ENCODE measurements around the gene DCST1. TPM values are rescaled to one million over a fixed set of nuclear protein-coding genes. Genes with fewer than 3 reads are reported as not detected.
A peak's percentile ranks its signal among the peaks of the same experiment; 100 is the strongest.

DCST1 gene
- total and polyA plus RNA-seq, 8 donors = 0.57 to 0.87 (median 0.79) TPM; not detected in 2

- Histone ChIP-seq H3K4me3 (no peak overlapping the region), H3K36me3 (no peaks in the 10 kb centered on the region), H3K27me3 (no peaks in the 10 kb centered on the region), H3K4me1 (peaks cover 11 to 21% of the 10 kb centered on the region in 2 donors), H3K27ac (no peak overlapping the region), H3K9me3 (no peaks in the 10 kb centered on the region)
- no peak for TF ChIP-seq CTCF (IDR thresholded peaks at IDR 0.05)
- intact Hi-C loops (cut with DNase I) = loop anchor here in 1 of 2 donors (2.0 kb wide), 1 partner anchor 76 kb away; no protein-coding TSS in a partner anchor
- ATAC-seq (no peak), DNase-seq (peak in 1 of 4 donors; percentile 39)
Measured at GRCh38 chr1:155092641-155093040, 59.0 kb downstream of the DCST1 start.

- Histone ChIP-seq H3K27me3 (no peaks in the 10 kb centered on the region), H3K4me3 (no peak overlapping the region), H3K4me1 (peaks cover 11 to 21% of the 10 kb centered on the region in 2 donors), H3K9me3 (no peaks in the 10 kb centered on the region), H3K27ac (peak overlapping the region in 1 of 2 donors; percentile 49), H3K36me3 (no peaks in the 10 kb centered on the region)
- DNase-seq (peak in 2 of 4 donors; percentile 42 to 72), ATAC-seq (peak; percentile 77)
- intact Hi-C loops (cut with DNase I) = loop anchor here in 1 of 2 donors (2.0 kb wide), 1 partner anchor 75 kb away; no protein-coding TSS in a partner anchor
- TF ChIP-seq CTCF (IDR thresholded peaks at IDR 0.05) = no peak
Measured at GRCh38 chr1:155093911-155094621, 60.4 kb downstream of the DCST1 start.

GRCh38 chr1:155094622-155094948 lies 61.0 kb downstream of the DCST1 start:
- intact Hi-C loops (cut with DNase I) = no loop called here

GRCh38 chr1:155099331-155099730 lies 65.7 kb downstream of the DCST1 start:
- no peaks in the 10 kb centered on the region for H3K27me3 ChIP-seq
- no peak overlapping the region for H3K4me3 ChIP-seq
- DNase-seq (no peak), ATAC-seq (no peak)
- H3K36me3 ChIP-seq = no peaks in the 10 kb centered on the region
- H3K4me1 ChIP-seq = peaks cover 3 to 28% of the 10 kb centered on the region in 2 donors
- no peaks in the 10 kb centered on the region for H3K9me3 ChIP-seq
- TF ChIP-seq CTCF (IDR thresholded peaks at IDR 0.05) = no peak
- intact Hi-C loops (cut with DNase I) = no loop called here
- no peak overlapping the region for H3K27ac ChIP-seq

More at GRCh38 chr1:155094622-155094948, 61.0 kb downstream of the DCST1 start:
- Histone ChIP-seq H3K36me3 (no peaks in the 10 kb centered on the region), H3K4me3 (no peak overlapping the region), H3K9me3 (no peaks in the 10 kb centered on the region), H3K27me3 (no peaks in the 10 kb centered on the region), H3K27ac (no peak overlapping the region), H3K4me1 (peaks cover 11 to 21% of the 10 kb centered on the region in 2 donors)
- no peak for DNase-seq
- ATAC-seq = peak; percentile 4
- no peak for TF ChIP-seq CTCF (IDR thresholded peaks at IDR 0.05)

Other genes starting within 250 kb of the DCST1 start
- 1 to 10 TPM; 1.9 to 2.2 TPM for gene KCNN3, start 163.5 kb upstream of the DCST1 start, total RNA-seq
- gene KCNN3, start 163.5 kb upstream of the DCST1 start, polyA plus RNA-seq (ENCODE audit: insufficient read length in 6 of 6) = 1 to 10 TPM; 2.0 to 3.1 (median 2.3) TPM
- gene PMVK, start 97.1 kb upstream of the DCST1 start, total RNA-seq = 10 to 100 TPM; 39.6 to 44.3 TPM
- 10 to 100 TPM; 31.7 to 39.2 (median 33.8) TPM for gene PMVK, start 97.1 kb upstream of the DCST1 start, polyA plus RNA-seq (ENCODE audit: insufficient read length in 6 of 6)
- gene PBXIP1, start 77.7 kb upstream of the DCST1 start, total RNA-seq = 10 to 100 TPM; 32.6 to 83.5 TPM
- gene PBXIP1, start 77.7 kb upstream of the DCST1 start, polyA plus RNA-seq (ENCODE audit: insufficient read length in 6 of 6) = 10 to 100 TPM; 72.8 to 84.4 (median 79.1) TPM
- gene PYGO2, start 72.0 kb upstream of the DCST1 start, total RNA-seq = 10 to 100 TPM; 26.6 to 30.9 TPM
- gene PYGO2, start 72.0 kb upstream of the DCST1 start, polyA plus RNA-seq (ENCODE audit: insufficient read length in 6 of 6) = 10 to 100 TPM; 35.8 to 42.9 (median 39.5) TPM
- gene SHC1, start 63.1 kb upstream of the DCST1 start, total RNA-seq = 100 to 1,000 TPM; 134 to 144 TPM
- gene SHC1, start 63.1 kb upstream of the DCST1 start, polyA plus RNA-seq (ENCODE audit: insufficient read length in 6 of 6) = 100 to 1,000 TPM; 120 to 148 (median 127) TPM
- gene CKS1B, start 59.1 kb upstream of the DCST1 start, total RNA-seq = 10 to 100 TPM; 29.7 to 40.8 TPM
- gene CKS1B, start 59.1 kb upstream of the DCST1 start, polyA plus RNA-seq (ENCODE audit: insufficient read length in 6 of 6) = 100 to 1,000 TPM in 3 of 6 donors, 10 to 100 TPM in 3; 86.0 to 141 (median 100) TPM
- 10 to 100 TPM; 26.4 to 39.9 TPM for gene FLAD1, start 50.5 kb upstream of the DCST1 start, total RNA-seq
- gene FLAD1, start 50.5 kb upstream of the DCST1 start, polyA plus RNA-seq (ENCODE audit: insufficient read length in 6 of 6) = 10 to 100 TPM; 26.6 to 38.8 (median 30.2) TPM
- gene LENEP, start 40.2 kb upstream of the DCST1 start, total RNA-seq = under 1 TPM in 1 of 2 donors, not detected in 1; 0.52 TPM
- 1 to 10 TPM in 3 of 6 donors, under 1 TPM in 3; 0.64 to 1.8 (median 0.92) TPM for gene LENEP, start 40.2 kb upstream of the DCST1 start, polyA plus RNA-seq (ENCODE audit: insufficient read length in 6 of 6)
- 100 to 1,000 TPM in 1 of 2 donors, 10 to 100 TPM in 1; 60.5 to 104 TPM for gene ZBTB7B, start 31.0 kb upstream of the DCST1 start, total RNA-seq
- 10 to 100 TPM; 14.4 to 21.7 (median 17.0) TPM for gene ZBTB7B, start 31.0 kb upstream of the DCST1 start, polyA plus RNA-seq (ENCODE audit: insufficient read length in 6 of 6)
- gene DCST2, start within 50 bp of the DCST1 start, total RNA-seq = 1 to 10 TPM in 1 of 2 donors, under 1 TPM in 1; 0.60 to 1.3 TPM
- 1 to 10 TPM; 1.9 to 2.5 (median 2.2) TPM for gene DCST2, start within 50 bp of the DCST1 start, polyA plus RNA-seq (ENCODE audit: insufficient read length in 6 of 6)
- 100 to 1,000 TPM; 116 to 172 TPM for gene ADAM15, start 17.5 kb downstream of the DCST1 start, total RNA-seq
- 100 to 1,000 TPM in 1 of 6 donors, 10 to 100 TPM in 5; 54.4 to 105 (median 74.6) TPM for gene ADAM15, start 17.5 kb downstream of the DCST1 start, polyA plus RNA-seq (ENCODE audit: insufficient read length in 6 of 6)
- 10 to 100 TPM in 1 of 2 donors, 1 to 10 TPM in 1; 8.6 to 11.2 TPM for gene EFNA4, start 29.9 kb downstream of the DCST1 start, total RNA-seq
- gene EFNA4, start 29.9 kb downstream of the DCST1 start, polyA plus RNA-seq (ENCODE audit: insufficient read length in 6 of 6) = 10 to 100 TPM; 19.1 to 23.1 (median 22.6) TPM
- 1 to 10 TPM; 1.1 to 2.0 TPM for gene EFNA3, start 45.0 kb downstream of the DCST1 start, total RNA-seq
- 1 to 10 TPM; 2.6 to 4.8 (median 3.9) TPM for gene EFNA3, start 45.0 kb downstream of the DCST1 start, polyA plus RNA-seq (ENCODE audit: insufficient read length in 6 of 6)
- 100 to 1,000 TPM in 1 of 2 donors, 10 to 100 TPM in 1; 63.7 to 148 TPM for gene EFNA1, start 94.1 kb downstream of the DCST1 start, total RNA-seq
- 100 to 1,000 TPM in 3 of 6 donors, 10 to 100 TPM in 3; 83.5 to 105 (median 98.4) TPM for gene EFNA1, start 94.1 kb downstream of the DCST1 start, polyA plus RNA-seq (ENCODE audit: insufficient read length in 6 of 6)
- 10 to 100 TPM; 46.6 to 64.6 TPM for gene SLC50A1, start 102.0 kb downstream of the DCST1 start, total RNA-seq
- gene SLC50A1, start 102.0 kb downstream of the DCST1 start, polyA plus RNA-seq (ENCODE audit: insufficient read length in 6 of 6) = 10 to 100 TPM; 31.9 to 41.6 (median 34.5) TPM
- gene DPM3, start 106.7 kb downstream of the DCST1 start, total RNA-seq = 10 to 100 TPM; 63.1 to 91.0 TPM
- 10 to 100 TPM; 19.6 to 30.7 (median 27.3) TPM for gene DPM3, start 106.7 kb downstream of the DCST1 start, polyA plus RNA-seq (ENCODE audit: insufficient read length in 6 of 6)
- 100 to 1,000 TPM; 176 to 184 TPM for gene KRTCAP2, start 139.5 kb downstream of the DCST1 start, total RNA-seq
- 100 to 1,000 TPM in 4 of 6 donors, 10 to 100 TPM in 2; 93.9 to 116 (median 110) TPM for gene KRTCAP2, start 139.5 kb downstream of the DCST1 start, polyA plus RNA-seq (ENCODE audit: insufficient read length in 6 of 6)
- gene TRIM46, start 140.0 kb downstream of the DCST1 start, total RNA-seq = under 1 TPM; 0.45 to 0.73 TPM
- gene TRIM46, start 140.0 kb downstream of the DCST1 start, polyA plus RNA-seq (ENCODE audit: insufficient read length in 6 of 6) = 1 to 10 TPM; 3.6 to 6.2 (median 4.6) TPM
- gene THBS3, start 174.1 kb downstream of the DCST1 start, total RNA-seq = 10 to 100 TPM; 30.6 to 41.8 TPM
- 10 to 100 TPM; 33.1 to 51.0 (median 44.6) TPM for gene THBS3, start 174.1 kb downstream of the DCST1 start, polyA plus RNA-seq (ENCODE audit: insufficient read length in 6 of 6)
- gene MTX1, start 174.9 kb downstream of the DCST1 start, total RNA-seq = 10 to 100 TPM; 30.2 to 45.5 TPM
- gene MTX1, start 174.9 kb downstream of the DCST1 start, polyA plus RNA-seq (ENCODE audit: insufficient read length in 6 of 6) = 10 to 100 TPM; 28.6 to 36.5 (median 31.1) TPM
- 10 to 100 TPM; 23.2 to 33.5 TPM for gene ENTREP3, start 221.7 kb downstream of the DCST1 start, total RNA-seq
- gene ENTREP3, start 221.7 kb downstream of the DCST1 start, polyA plus RNA-seq (ENCODE audit: insufficient read length in 6 of 6) = 10 to 100 TPM; 17.1 to 24.4 (median 20.1) TPM
- gene SCAMP3, start 228.5 kb downstream of the DCST1 start, total RNA-seq = 10 to 100 TPM; 63.1 to 85.3 TPM
- 10 to 100 TPM; 45.8 to 62.2 (median 53.1) TPM for gene SCAMP3, start 228.5 kb downstream of the DCST1 start, polyA plus RNA-seq (ENCODE audit: insufficient read length in 6 of 6)
- gene CLK2, start 239.7 kb downstream of the DCST1 start, total RNA-seq = 10 to 100 TPM; 45.4 to 55.2 TPM
- gene CLK2, start 239.7 kb downstream of the DCST1 start, polyA plus RNA-seq (ENCODE audit: insufficient read length in 6 of 6) = 10 to 100 TPM; 70.0 to 94.8 (median 78.8) TPM
- 1 to 10 TPM; 2.4 to 3.8 TPM for gene HCN3, start 243.6 kb downstream of the DCST1 start, total RNA-seq
- gene HCN3, start 243.6 kb downstream of the DCST1 start, polyA plus RNA-seq (ENCODE audit: insufficient read length in 6 of 6) = 10 to 100 TPM in 2 of 6 donors, 1 to 10 TPM in 4; 8.1 to 11.7 (median 8.6) TPM